Measurements from ENCODE around the gene ITSN1.

ITSN1 gene

DNA sequence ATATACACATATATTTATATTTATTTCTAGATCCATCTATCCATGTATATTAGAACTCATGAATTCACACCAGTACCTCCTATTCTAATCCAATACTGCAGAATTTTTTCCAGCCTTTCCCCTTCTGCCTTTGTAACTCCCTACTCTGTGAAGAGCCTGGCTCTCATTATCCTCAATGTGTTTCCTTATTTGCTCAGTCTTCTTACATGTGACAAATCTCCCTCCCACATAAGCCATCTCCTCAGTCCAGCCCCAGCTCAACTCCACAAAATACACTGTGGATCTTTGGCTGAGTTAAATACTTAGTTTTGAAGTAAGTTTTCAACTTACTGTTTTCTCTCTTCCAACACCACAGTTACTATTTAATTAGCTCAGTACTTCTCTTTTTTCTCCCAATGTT is 227.6 kb downstream of the ITSN1 start:
- no peak for DNase-seq

DNA sequence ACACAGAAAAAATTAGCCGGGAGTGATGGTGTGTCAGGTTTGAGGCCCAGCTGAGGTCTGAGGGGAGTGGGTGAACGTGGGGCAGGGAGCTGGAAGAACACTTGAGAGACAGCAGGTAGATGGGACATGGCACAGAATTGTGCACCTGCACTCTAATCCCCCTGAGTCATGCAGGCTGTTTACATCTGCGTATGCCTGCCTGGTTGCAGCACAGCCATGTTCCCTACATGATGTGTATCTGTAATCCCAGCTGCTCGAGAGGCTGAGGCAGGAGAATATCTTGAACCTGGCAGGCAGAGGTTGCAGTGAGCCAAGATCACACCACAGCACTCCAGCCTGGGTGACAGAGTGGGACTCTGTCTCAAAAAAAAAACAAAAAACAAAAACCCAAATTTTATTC is 228.5 kb downstream of the ITSN1 start:
- no peak for DNase-seq

DNA sequence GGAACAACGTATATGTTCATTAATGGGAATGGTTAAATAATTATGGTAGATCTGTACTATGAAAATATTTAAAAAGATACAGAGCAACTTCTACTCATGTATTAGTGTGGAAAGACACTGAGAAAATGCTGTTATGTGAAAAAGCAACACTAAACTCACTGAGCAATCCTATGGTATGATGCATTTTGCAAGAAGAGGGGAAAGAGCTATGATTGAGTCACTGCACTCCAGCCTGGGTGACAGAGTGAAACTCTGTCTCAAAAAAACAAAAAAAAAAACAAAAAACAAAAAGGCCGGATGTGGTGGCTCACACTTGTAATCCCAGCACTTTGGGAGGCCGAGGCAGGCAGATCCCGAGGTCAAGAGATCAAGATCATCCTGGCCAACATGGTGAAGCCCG is 228.9 kb downstream of the ITSN1 start:
- no peak for DNase-seq

DNA sequence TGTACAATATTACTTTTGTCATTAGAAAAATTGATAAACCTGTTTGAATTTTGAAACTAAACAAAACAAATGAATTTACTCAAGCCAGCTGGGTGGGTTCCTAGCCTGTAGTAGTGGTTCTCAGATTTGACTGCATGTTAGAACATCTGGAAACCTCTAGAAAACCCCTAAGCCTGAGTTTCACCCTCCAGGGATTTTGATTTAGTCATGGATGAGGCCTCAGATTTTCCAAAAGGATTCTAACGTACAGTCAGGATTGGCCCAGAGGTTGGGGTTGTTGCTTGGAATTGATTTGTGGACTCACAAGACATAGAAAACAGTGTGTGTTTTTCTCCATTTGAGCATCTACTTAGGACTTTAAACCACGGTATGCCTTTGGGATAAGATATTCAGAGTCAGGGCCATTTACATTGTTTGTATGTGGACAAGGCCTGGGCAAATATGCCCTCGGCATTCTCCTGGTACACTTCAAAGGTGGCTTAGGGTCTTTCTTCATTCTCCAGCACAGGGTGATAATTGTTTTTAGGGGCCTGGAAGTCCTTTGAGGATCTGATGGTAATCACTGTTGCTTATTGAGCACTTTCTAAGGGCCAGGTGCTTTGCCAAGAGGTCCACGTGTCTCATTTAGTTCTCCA is 230.7 kb downstream of the ITSN1 start:
- DNase-seq, result no peak

DNA sequence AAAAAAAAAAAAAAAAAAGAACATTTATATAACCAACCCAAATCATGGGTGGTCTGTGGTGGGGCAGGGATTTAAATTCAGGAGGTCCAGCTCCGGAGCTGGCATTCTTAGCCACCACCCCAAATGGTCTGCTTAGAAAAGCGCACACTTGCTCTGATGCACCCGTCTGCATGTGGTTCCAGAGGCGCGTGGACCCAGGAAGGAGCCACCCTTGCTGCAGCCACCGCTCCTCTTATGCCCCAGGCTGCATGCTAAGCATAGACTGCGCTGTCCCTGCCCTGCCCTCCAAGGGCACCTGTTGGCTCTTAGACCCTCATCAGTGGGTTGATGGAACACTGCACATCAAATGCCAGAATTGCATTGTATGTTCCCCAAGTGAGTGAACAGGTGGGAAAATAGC is 231.9 kb downstream of the ITSN1 start:
- no peak for DNase-seq

DNA sequence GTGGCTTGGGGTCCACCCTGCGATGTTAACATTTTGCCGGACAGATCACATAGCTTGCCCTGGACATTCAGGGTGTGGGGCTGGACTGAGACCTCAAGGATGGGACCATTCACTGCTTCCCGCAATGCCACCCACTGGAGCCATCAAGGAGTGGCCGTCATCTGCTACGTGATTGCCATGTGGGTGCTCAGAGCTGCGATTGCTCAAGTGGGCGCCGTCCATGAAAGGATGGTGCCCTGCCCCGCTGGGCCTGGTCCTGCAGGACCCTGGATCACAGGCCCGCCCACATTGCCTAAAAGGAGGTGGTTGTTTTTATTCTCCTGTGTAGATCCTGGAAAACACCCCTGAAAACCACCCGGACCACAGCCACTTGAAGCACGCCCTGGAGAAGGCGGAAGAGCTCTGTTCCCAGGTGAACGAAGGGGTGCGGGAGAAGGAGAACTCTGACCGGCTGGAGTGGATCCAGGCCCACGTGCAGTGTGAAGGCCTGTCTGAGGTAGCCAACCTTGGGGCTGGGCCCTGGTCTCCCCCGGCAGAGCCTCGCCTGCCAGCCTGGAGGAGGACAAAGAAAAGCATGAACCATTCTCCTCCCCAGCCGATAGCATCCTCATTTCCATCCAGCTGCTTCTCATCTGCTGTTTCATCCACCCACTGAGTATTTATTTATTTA is 232.9 kb downstream of the ITSN1 start:
- no peak for DNase-seq

DNA sequence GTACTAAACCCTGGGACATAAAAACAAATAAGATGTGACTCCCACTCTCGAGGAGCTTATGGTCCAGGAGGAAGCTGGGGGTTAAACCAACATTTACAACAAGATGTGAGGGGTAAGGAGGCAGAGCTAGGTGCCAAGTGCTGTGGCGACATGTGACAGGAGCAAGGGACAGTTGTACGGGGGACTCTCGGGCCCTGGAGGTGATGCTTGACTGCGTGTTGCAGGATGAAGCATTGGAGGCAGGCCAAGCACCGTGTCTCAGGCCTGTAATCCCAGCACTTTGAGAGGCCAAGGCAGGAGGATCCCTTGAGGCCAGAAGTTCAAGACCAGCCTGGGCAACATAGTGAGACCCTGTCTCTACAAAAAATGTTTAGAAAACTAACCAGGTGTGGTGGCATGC is 236.5 kb downstream of the ITSN1 start:
- no peak for DNase-seq

DNA sequence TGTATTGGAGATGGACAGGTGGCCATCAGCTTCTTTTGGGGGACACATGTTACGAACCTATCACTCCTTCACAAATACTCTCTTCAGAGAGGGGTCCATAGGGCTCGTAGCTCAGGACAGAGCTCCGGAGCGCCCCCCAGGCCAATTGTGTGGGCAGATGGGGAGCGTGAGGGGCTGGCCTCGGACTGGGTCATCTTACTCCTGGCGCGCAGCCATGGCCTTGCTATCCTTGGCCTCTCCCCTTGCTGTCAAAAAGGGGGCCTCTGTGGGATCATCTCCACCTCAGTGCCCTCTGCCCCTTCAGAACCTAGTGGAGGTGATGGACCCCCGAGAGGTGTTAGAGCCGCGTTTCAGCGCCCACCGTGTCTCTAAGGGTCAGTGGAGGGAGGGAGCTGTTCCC is 238.3 kb downstream of the ITSN1 start:
- DNase-seq, result no peak

DNA sequence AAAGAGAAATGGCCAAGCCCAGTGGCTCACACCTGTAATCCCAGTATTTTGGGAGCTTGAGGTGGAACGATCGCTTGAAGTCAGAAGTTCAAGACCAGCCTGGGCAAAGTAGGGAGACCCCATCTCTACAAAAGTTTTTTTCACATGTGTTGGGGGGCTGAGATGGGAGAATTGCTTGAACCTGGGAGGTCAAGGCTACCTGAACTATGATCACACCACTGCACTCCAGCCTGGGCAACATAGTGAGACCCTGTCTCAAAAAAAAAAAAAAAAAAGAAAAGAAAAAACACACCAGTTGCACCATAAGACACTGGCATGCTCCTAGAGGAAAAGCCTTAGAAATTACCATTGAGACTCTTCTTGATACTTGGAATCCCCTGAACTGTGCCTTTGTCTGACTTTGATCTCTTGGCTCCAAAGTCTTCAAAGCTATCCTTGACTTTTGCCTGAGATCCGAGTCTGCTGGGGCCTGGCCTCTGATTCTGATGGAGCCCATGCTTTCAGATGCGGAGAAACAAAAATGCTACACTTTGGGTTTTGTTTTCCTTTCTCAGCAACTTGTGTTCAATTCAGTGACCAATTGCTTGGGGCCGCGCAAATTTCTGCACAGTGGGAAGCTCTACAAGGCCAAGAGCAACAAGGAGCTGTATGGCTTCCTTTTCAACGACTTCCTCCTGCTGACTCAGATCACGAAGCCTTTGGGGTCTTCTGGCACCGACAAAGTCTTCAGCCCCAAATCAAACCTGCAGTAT is 239.6 kb downstream of the ITSN1 start:
- DNase-seq, result no peak

DNA sequence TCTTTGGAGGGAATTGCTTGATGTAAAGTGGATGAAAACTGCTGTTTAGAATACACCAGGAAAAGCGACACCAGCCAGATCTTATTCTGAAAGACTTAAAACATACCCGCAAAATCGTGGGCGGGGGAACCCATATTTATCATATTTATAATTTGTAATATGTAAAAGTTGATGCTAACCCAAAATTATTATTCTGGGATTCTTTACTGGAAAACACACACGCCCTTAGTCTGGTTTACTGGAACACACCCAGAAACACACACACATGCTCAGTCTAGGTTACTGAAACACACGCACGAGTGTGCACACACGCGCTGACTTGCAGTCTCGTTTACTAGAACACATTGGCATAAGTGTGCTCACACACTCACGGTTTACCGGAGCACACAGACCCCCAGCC is 240.8 kb downstream of the ITSN1 start:
- DNase-seq, result no peak

DNA sequence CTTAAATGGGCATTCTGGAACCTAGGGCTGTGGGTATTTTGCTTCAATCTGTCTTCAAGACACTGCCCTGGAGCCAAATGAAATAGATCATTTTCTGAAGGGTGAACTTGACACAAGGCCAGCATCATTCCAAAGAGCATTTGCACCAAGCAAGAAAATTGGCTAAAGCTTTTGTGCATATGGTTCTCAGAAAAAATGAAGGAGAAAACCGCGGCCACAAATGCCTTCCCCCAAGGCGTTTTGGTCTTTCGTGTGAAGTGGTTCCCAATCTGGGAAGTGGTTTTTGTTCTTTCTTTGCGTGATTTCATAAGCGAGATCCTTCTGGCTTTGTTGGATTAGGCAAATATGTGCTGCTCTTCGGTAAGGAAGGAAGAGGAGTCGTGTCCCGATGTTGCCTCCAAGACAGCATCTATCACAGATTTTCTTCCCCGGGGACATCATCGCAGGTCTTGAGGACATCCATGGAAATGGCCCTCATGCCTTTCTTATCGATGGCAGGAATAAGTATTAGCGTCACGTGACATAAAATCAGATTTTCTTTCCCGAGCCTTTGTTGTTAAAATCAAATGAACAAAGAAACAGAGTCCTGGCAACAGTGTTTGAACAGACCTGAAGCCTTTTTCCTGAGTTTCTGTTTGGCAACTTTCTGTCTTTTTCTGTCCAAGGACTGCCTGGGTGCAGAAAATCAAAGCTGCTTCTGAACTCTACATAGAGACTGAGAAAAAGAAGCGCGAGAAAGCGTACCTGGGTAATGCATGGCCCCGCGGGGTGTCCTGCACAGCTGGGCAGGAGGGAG is 242.3 kb downstream of the ITSN1 start:
- no peak for DNase-seq

DNA sequence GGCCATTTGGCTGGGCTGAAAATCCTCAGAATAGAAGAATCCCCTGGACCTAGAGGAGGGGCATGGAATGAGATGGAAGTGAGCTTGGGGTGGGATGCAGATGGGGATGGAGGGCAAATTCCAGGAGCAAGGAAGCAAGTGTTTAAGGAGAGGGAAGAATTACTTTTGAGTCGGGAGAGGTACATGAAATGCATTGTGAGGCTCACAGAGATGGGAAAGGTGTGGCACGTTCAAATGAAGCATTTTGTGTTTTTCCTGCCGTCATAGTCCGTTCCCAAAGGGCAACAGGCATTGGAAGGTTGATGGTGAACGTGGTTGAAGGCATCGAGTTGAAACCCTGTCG is 242.8 kb downstream of the ITSN1 start:
- DNase-seq, result no peak

DNA sequence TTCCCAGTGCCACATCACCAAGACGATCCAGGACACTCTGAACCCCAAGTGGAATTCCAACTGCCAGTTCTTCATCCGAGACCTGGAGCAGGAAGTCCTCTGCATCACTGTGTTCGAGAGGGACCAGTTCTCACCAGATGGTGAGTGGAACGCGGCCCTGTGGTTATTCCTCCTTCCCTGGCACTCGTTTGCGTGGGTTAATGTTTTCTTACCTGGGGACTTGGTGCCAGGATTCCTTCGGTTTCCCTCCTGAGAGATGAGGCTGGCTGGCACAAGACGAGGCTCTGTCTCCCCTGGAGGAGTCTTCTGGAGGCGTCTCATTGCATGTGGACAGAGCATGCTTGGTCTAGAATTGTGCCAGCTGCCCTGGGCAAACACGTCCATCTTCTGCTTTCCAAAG is 244.0 kb downstream of the ITSN1 start:
- DNase-seq, result no peak

DNA sequence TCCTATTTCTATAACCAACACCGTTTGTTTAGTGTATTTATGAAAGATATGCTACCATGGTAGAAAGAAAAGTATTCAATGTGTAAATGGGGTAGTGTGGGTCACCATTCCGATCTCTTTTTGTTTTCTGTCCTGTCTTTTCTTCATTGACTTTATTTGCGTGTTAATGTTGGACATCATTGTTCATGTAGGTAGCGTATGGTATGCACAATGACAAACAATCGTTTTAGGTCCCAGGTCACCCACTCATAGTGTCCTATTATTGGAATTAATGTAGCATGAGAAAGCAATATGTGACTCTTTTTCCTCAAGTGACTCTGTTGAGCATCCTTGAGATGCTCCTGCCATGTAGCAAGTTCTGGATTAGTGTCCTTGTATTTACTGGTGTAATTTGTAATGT is 247.9 kb downstream of the ITSN1 start:
- DNase-seq, result no peak

DNA sequence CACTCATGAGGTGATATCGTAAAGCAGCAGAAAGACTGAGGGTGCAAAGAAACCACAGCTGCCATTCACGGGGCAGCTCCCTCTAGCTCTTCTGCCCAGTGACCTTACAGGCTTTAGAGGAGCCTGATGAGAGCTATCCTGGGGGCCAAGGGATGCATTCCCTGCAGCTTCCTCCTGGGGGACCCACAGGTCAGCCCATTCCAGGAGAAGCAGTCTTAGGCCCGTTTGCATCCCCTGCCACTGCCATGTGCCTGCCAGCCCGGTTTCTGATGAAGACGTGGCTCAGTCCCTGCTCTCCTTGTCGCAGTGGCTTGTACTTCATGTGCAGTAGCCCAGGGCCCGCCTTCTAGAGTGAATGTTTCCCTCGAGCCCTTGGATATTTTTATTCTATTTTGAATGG is 250.6 kb downstream of the ITSN1 start:
- no peak for DNase-seq

DNA sequence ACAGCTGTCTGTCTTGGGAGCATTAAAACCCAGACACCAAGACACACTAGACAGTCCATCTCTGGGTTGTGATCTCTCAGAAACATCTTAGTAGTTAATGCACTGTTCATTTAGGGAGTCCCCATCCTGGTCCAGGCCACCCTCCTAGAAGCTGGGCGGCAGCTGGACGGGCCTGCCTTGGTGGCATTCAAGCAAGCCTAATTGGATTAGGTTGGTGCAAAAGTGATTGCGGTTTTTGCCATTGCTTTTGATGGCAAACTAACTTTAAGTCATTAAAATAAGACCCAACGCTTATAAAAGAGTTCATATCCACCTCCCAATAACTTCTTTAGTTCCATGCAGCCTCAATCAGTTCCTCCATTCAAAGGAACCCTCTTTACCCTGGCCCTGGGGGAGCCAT is 251.6 kb downstream of the ITSN1 start:
- no peak for DNase-seq

DNA sequence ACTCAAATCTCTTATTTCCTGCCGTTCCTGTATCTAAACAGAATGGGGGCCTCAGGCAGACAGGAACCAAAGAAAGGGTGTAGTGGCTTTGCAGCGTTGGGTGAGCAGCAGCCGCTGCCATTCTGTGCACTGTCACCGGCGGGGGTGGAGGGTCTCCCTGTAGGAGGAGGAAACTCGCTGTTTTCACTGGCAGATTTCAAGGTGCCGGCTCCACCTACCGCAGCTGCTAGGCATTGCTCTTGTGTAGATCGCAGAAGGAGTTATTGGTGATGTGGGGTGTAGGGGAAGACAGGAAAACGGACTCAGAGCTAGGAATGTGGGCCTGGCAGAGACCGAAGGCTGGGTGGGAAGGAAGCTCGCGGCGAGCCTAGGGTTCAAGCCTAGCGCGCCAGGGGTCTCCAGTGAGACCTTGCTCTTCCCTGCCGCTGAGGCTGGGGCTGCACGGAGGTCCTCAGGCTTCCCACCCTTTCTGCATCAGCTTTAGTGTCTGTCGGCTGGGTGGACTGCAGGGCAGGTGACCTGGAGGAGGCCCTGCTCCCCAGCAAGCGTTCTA is 252.5 kb downstream of the ITSN1 start:
- peak; percentile 79 for DNase-seq

DNA sequence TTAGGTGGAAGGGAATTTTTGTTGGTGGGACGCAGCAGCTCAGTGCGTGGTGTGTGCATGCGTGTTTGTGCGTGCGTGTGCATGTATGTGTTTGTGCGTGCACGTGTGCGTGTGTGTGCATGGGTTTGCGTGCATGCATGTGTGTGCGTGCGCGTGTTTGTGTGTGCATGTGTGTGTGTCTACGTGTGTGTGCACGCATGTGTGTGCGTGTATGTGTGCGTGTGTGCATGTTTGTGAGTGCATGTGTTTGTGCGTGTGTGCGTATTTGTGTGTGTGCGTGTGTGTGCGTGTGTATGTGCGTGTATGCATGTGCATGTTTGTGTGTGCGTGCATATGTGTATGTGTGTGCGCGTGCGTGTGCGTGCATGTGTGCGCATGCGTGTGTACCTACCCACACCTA is 253.1 kb downstream of the ITSN1 start:
- no peak for DNase-seq

DNA sequence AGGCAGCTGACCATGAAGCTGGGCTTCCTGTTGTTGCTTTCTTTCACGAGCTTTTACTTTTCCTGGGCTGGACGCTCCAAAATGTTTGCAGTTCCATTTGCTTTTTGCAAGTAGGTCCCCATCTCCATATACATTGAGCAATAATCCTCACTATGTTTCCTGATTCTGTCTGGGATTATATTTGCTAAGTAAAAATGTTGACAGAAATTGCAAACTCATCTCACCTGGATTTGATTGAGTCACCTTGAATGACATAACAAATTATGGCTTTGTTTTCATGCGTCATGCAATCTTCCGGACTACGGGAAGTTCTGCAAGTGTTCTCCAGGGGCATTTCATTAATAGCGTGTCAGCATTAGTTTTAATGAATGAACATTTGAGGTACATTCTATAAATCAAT is 254.4 kb downstream of the ITSN1 start:
- no peak for DNase-seq

DNA sequence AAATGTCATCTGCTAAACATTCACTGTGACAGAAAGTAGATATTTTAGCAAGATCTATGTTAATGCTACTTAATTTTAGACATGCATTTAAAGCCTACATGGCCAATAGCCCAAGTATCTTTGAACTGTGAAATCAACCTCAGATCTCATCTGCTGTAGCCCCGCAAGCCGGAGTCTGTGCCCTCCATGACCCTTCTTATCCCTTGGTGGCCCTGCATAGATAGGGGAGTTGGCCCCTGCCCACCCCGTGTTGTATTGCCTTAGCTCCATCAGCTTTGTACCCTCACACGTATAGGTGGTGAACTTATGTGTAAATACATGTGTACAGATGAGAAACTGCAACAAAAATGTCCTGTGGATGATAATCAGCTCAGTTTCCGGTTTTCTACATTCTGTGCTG is 254.8 kb downstream of the ITSN1 start:
- no peak for DNase-seq

DNA sequence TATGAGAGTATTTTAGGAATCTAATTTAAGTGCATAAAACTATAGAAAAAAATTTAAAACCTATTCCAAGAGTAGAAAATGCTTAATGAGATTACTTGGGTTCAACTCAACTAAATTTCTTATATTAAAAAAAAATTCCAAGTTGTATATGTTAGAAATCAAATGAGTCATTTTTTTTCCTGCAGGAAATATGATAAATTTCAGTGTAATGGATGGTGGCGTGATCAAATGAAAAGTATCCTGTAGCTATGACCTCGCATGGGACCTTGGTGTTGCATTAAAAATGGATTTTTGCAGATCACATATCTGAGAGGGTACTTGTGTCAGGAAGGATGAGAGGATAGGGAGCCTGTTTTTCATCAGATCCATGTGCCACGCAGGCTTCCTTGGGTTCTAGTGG is 255.4 kb downstream of the ITSN1 start:
- no peak for DNase-seq

DNA sequence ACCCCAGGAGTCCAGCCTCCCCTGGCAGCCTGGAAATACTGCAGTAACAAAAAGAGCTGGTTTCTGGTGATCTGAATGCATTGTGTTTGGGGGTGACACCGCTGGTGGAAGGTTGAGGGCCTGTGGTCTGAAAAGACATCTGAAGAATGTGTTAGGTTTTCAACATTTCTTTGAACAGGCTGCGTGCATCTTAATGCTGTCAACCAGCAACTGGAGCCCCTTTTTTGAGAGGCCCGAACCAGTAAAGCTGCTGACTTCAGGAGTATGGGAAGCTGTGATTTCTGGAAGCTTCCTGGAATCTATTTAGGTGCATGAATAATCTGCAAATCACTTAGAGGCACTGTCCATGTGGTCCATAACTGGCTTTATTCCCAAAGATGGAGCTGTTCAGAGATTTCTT is 256.3 kb downstream of the ITSN1 start:
- DNase-seq, result no peak

DNA sequence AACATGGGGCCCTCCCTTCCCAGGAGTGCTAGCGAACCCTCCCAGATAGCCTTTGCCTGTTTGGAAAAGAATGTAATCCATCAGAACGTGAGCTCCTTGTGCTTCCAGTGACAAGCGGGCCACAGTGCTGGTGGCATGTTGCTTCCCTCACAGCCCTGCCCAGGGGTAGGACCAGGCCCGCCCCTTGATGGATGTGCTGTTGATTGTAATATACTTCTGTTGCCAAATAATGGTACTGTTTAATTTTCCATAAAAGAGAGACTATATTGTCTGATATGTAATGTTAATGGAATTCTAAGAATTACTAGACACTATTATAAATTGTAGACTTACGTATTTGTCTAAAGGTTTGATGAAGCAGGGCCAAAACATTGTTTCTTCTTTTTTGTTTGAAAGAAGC is 256.9 kb downstream of the ITSN1 start:
- DNase-seq, result no peak

All from NCI-H526 treated with DMSO at 0.1 percent for 48 hours (cell line).